ENCODE data around the gene PRODH. TPM values are rescaled to one million over a fixed set of nuclear protein-coding genes. Genes with fewer than 3 reads are reported as not detected.

The PRODH gene
- polyA plus RNA-seq, 3 donors = not detected

DNA sequence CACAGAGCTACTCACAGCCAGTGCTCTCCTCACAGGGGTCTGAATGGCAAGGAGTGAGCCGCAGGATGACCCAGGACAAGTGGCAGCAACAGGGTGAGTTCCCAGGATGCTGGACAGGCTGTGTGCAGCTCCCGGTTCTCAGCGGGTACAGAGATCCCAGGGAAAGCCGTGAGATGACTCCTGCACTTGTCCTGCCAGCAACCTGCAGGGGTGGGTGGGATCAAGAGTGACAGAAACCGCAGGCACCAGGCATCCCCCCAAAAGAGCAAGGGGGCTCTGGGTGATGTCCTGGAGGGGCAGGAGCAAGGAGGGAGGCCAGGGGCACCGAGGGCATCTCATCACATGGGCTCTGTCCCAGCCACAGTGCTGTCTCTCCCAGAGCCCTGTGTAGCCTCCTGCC, 15.9 kb upstream of the PRODH start:
- intact Hi-C loops (cut with micrococcal nuclease) = loop anchor here (5.0 kb wide), 2 partner anchors 675 to 680 kb away; no protein-coding TSS in a partner anchor
- H3K4me3 Mint-ChIP-seq = no peak overlapping the region

DNA sequence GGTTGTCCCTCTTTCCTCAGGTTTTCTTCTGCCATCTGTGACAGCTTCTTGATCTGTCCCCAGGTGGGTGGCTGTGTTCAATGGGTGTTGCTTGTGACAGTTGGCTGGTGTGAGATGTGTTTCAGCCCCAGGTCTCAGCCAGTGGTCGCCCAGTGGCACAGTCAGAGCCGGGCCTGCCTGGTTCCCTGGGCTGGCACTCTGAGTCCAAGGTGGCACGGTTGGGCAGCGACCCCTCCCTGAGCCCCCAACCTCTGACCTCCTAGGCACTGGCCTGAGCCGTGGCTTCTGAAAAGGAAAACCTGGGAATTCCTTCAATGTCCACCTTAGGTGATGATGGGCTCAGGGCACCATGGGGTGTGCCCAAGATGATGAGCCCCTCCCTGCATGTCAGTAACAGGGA, 14.0 kb upstream of the PRODH start:
- Histone ChIP-seq H3K79me2 (ENCODE audit: insufficient read depth, low read length) (no peaks in the 10 kb centered on the region), H3K27me3 (ENCODE audit: control insufficient read depth in 2 of 2, insufficient read depth in 2 of 2, low read length in 2 of 2) (no peaks in the 10 kb centered on the region), H4K20me1 (ENCODE audit: insufficient read depth, low read length) (no peaks in the 10 kb centered on the region), H2AFZ (ENCODE audit: insufficient read depth, low read depth, low read length, poor library complexity, severe bottlenecking) (no peak overlapping the region), H3K27ac (ENCODE audit: low read depth in 1 of 2, low read length in 2 of 2) (no peak overlapping the region), H3K36me3 (replicated peaks in 1 of 2; ENCODE audit: control insufficient read depth in 1 of 2, insufficient read depth in 2 of 2, low read length in 2 of 2) (no peaks in the 10 kb centered on the region), H3K4me1 (ENCODE audit: control insufficient read depth in 1 of 2, insufficient read depth in 2 of 2, low read length in 2 of 2) (no peaks in the 10 kb centered on the region), H3K9ac (ENCODE audit: insufficient read depth, low read length, poor library complexity, severe bottlenecking) (no peak overlapping the region), H3K9me3 (replicated peaks in 1 of 2; ENCODE audit: control insufficient read depth in 1 of 2, insufficient read depth in 1 of 2, low read length in 2 of 2) (no peaks in the 10 kb centered on the region), H3K4me2 (replicated peaks; ENCODE audit: extremely low read depth, low read length, poor library complexity, severe bottlenecking) (no peak overlapping the region), H3K4me3 (replicated peaks in 1 of 3; ENCODE audit: low read depth in 2 of 3, low read length in 3 of 3) (no peak overlapping the region)
- DNase-seq = no peak
- Mint-ChIP-seq H3K36me3 (no peaks in the 10 kb centered on the region), H3K27ac (no peak overlapping the region), H3K9me3 (no peaks in the 10 kb centered on the region), H3K27me3 (ENCODE audit: low read depth in 3 of 3) (peaks cover 7 to 12% (median 7%) of the 10 kb centered on the region in 3 donors), H3K4me1 (no peaks in the 10 kb centered on the region), H3K4me3 (no peak overlapping the region)
- WGBS (ENCODE audit: insufficient coverage) = 100% methylated on average over 3 of the region's 5 CpGs
- TF ChIP-seq, protein P1, sequence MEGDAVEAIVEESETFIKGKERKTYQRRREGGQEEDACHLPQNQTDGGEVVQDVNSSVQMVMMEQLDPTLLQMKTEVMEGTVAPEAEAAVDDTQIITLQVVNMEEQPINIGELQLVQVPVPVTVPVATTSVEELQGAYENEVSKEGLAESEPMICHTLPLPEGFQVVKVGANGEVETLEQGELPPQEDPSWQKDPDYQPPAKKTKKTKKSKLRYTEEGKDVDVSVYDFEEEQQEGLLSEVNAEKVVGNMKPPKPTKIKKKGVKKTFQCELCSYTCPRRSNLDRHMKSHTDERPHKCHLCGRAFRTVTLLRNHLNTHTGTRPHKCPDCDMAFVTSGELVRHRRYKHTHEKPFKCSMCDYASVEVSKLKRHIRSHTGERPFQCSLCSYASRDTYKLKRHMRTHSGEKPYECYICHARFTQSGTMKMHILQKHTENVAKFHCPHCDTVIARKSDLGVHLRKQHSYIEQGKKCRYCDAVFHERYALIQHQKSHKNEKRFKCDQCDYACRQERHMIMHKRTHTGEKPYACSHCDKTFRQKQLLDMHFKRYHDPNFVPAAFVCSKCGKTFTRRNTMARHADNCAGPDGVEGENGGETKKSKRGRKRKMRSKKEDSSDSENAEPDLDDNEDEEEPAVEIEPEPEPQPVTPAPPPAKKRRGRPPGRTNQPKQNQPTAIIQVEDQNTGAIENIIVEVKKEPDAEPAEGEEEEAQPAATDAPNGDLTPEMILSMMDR (IDR thresholded peaks at IDR 0.05) = no peak
- intact Hi-C loops (cut with micrococcal nuclease) = loop anchor here (5.0 kb wide), 2 partner anchors 677 to 682 kb away; no protein-coding TSS in a partner anchor

More for the DNA sequence above, 15.9 kb upstream of the PRODH start:
- Histone ChIP-seq H3K4me3 (replicated peaks in 1 of 3; ENCODE audit: low read depth in 2 of 3, low read length in 3 of 3) (no peak overlapping the region), H3K9me3 (replicated peaks in 1 of 2; ENCODE audit: control insufficient read depth in 1 of 2, insufficient read depth in 1 of 2, low read length in 2 of 2) (no peaks in the 10 kb centered on the region), H3K79me2 (ENCODE audit: insufficient read depth, low read length) (no peaks in the 10 kb centered on the region), H3K4me2 (replicated peaks; ENCODE audit: extremely low read depth, low read length, poor library complexity, severe bottlenecking) (no peak overlapping the region), H2AFZ (ENCODE audit: insufficient read depth, low read depth, low read length, poor library complexity, severe bottlenecking) (no peak overlapping the region), H4K20me1 (ENCODE audit: insufficient read depth, low read length) (no peaks in the 10 kb centered on the region), H3K9ac (ENCODE audit: insufficient read depth, low read length, poor library complexity, severe bottlenecking) (no peak overlapping the region), H3K4me1 (ENCODE audit: control insufficient read depth in 1 of 2, insufficient read depth in 2 of 2, low read length in 2 of 2) (no peaks in the 10 kb centered on the region), H3K36me3 (replicated peaks in 1 of 2; ENCODE audit: control insufficient read depth in 1 of 2, insufficient read depth in 2 of 2, low read length in 2 of 2) (no peaks in the 10 kb centered on the region), H3K27me3 (ENCODE audit: control insufficient read depth in 2 of 2, insufficient read depth in 2 of 2, low read length in 2 of 2) (no peaks in the 10 kb centered on the region), H3K27ac (ENCODE audit: low read depth in 1 of 2, low read length in 2 of 2) (no peak overlapping the region)
- Mint-ChIP-seq H3K36me3 (no peaks in the 10 kb centered on the region), H3K9me3 (no peaks in the 10 kb centered on the region), H3K27ac (no peak overlapping the region), H3K27me3 (ENCODE audit: low read depth in 3 of 3) (peaks cover 7 to 12% (median 7%) of the 10 kb centered on the region in 3 donors), H3K4me1 (no peaks in the 10 kb centered on the region)
- DNase-seq = no peak
- TF ChIP-seq, protein P1 (IDR thresholded peaks at IDR 0.05) = no peak
- WGBS (ENCODE audit: insufficient coverage) = 89% methylated on average over 3 of the region's 6 CpGs

Data from CD14-positive monocyte (primary cell).